Caki2 (cell line): ENCODE measurements around the gene SCO2. TPM values are rescaled to one million over a fixed set of nuclear protein-coding genes. Genes with fewer than 3 reads are reported as not detected.

Experiments
- DNase-seq: peaks from one replicate; pipeline ENCODE4 v3.0.0-alpha.2; 2015; ENCODE audit warnings: low read depth
- in situ Hi-C: cut with HindIII; loops from 2 replicates; pipeline ENCODE4 v1.10.0; 2016; ENCODE audit warnings: low sequenced_read_pairs, low pct_unique_long_range_greater_than_20kb, mixed read lengths
- total RNA-seq: library from RNA; depleted of rRNA; stranded (reverse); fragments of >200 nt; shearing (Covaris generic); gene quantifications from 2 replicates; pipeline ENCODE4 v1.2.3, GENCODE V29; 2014; ENCODE audit warnings: low replicate concordance

SCO2 gene
- total RNA-seq, 1 experiment from 2014 or later = 4.9 TPM

GRCh38 chr22:50487290-50488005 lies 38.0 kb downstream of the SCO2 start:
- in situ Hi-C loops = no loop called here
- DNase-seq = no peak

DNA sequence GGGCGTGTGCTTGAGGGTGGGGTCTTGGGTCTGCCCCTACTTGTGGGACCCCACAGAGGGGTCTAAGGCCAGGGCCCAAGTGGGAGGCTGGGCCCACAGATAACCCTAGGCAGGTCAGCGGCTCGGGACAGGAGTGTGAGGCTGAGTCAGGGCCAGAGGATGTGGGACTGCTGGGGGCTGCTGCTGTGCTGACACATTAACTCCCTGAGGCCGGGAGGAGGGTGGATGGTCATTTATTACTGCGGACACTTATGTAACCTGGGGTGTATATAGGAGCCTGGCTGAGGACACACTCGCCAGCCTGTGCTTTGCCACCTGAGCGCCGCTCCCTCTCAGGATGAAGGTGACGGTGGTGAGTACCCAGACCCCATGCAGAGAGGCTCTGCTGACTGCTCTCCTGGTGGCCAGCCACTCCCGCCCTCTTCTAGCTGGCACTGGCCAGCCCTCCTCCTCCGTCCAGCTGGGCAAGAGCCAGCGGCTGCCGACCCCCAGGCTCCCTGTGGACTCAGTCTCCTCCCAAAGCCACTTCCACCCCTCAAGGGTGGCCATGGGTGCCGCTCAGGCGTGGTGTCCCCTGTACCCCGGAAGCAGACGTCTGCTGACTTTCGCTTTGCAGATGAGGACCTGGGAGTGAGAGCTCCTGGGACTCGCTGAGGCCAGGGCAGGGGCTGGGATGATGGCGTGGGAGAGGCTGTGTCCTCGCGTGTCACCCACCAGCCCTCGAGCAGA lies 38.7 kb downstream of the SCO2 start, which contains the start of gene MIOX:
Gene MIOX (plus strand): TSS at position 299 of the 729 bp plus-strand sequence. CDS start 39 bp downstream, at position 338.
- peak; percentile 65 for DNase-seq

GRCh38 chr22:50485221-50486131 lies 39.9 kb downstream of the SCO2 start:
- in situ Hi-C loops = no loop called here
- DNase-seq = peak; percentile 32

More for the DNA sequence above, 38.7 kb downstream of the SCO2 start, which contains the start of gene MIOX:
- in situ Hi-C loops = no loop called here

GRCh38 chr22:50483977-50484853 lies 41.2 kb downstream of the SCO2 start:
- DNase-seq = peak; percentile 77
- in situ Hi-C loops = no loop called here

GRCh38 chr22:50483556-50483955 lies 41.8 kb downstream of the SCO2 start:
- no peak for DNase-seq
- in situ Hi-C loops = no loop called here

DNA sequence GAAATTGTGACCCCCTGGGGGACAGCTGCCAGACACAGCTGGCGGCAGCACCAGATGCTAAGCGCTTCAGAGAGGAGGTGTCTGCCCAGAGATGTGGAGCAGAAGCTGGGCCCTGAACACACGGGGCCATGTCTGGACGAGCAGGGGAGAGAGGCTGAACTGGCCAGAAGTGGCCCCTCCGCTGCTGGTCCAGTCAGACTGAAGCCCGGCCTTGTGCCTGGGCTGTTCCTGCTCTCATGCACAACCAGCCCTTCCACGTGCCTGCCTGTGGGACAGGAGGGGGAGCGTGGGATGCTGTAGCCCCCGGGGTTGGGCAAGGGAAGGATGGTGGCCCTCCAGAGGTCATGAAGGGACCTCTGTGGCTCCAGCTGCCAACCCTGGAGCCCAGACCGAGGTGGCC lies 42.3 kb downstream of the SCO2 start:
- in situ Hi-C loops = no loop called here
- no peak for DNase-seq

- in situ Hi-C loops = no loop called here
- DNase-seq = no peak
Observed at GRCh38 chr22:50482107-50483074, 43.0 kb downstream of the SCO2 start.

GRCh38 chr22:50481440-50482106 lies 43.8 kb downstream of the SCO2 start, which contains the start of gene ADM2:
ADM2 (plus strand) TSS chr22:50481543; CDS start chr22:50481848, 305 bp downstream.
- in situ Hi-C loops = no loop called here
- peak; percentile 40 for DNase-seq

- in situ Hi-C loops = no loop called here
- DNase-seq = no peak
Observed at GRCh38 chr22:50481045-50481439, 44.4 kb downstream of the SCO2 start.

- no peak for DNase-seq
- in situ Hi-C loops = no loop called here
Observed at GRCh38 chr22:50479721-50480120, 45.7 kb downstream of the SCO2 start.

DNA sequence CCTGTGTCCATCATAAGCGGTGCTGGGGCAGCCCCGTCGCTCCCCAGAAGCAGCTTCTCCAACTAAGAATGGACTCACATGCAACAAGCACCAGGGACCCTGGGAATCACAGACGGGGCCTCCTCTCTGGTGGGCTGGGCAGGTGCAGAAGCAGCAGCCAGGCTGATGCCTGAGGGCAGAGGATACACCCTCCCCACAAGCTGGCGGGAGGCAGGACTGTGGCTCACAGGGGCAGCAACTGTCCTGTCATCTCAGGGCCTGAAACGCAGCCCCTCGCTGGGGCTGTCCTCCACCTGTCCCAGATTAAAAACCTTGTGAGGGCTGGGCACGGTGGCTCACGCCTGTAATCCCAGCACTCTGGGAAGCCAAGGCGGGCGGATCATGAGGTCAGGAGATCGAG lies 47.5 kb downstream of the SCO2 start:
- in situ Hi-C loops = no loop called here
- DNase-seq = no peak

DNA sequence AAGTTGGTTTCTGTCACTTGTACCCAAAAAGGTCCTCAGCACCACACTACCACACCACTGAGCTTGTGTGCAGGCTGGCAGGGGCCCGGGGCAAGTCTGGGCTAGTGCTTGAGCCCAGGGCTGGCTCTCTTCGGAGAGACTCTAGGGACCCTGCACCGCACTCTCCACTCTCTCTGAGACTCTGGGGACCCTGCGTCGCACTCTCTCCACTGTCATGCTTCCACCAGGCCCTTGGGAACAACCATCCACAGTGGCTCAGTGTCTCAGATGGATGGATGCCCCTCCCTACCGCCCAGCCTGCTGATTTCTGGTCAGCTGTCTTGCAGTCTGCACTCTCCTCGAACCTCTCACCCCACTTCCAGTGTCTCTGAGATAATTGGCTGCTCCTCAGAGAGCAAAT lies 48.5 kb downstream of the SCO2 start:
- in situ Hi-C loops = no loop called here

GRCh38 chr22:50475652-50476002 lies 49.8 kb downstream of the SCO2 start:
- in situ Hi-C loops = no loop called here
- DNase-seq = no peak

More for the DNA sequence above, 48.5 kb downstream of the SCO2 start:
- DNase-seq = no peak

GRCh38 chr22:50474710-50475651 lies 50.4 kb downstream of the SCO2 start, which contains the start of gene SBF1:
SBF1 (minus strand) TSS chr22:50475035; CDS start chr22:50474840, 195 bp downstream.
- in situ Hi-C loops = no loop called here
- peak; percentile 86 for DNase-seq
